Measurements from ENCODE around the gene MTA3.
"Not testable (repeated sequence)": the region's sequence is repeated elsewhere in the genome, so short reads cannot be mapped to it uniquely, and the experiment has no call there.

MTA3 gene

DNA sequence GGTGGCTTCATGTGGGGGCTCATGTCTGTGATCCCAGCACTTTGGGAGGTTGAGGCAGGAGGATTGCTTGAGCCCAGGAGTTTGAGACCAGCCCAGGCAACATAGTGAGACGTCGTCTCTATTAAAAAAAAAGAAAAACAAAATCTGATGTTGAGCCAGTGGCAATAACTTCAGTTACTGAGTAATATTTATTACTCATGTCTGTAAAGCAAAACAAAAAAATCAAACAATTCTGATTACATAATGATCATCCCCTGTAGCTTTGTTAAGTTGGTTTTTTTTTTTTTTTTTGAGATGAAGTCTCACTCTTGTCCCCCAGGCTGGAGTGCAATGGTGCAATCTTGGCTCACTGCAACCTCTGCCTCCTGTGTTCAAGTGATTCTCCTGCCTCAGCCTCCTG lies 73.9 kb downstream of the MTA3 start:
- H3K9me3 Mint-ChIP-seq, CTCF ChIA-PET, H3K27me3 Mint-ChIP-seq, DNase-seq, H3K27ac Mint-ChIP-seq, H3K4me3 Mint-ChIP-seq: not testable (repeated sequence)
- peaks cover 15% of the 10 kb centered on the region for H3K4me1 Mint-ChIP-seq
- H3K36me3 Mint-ChIP-seq: peaks cover 16% of the 10 kb centered on the region

DNA sequence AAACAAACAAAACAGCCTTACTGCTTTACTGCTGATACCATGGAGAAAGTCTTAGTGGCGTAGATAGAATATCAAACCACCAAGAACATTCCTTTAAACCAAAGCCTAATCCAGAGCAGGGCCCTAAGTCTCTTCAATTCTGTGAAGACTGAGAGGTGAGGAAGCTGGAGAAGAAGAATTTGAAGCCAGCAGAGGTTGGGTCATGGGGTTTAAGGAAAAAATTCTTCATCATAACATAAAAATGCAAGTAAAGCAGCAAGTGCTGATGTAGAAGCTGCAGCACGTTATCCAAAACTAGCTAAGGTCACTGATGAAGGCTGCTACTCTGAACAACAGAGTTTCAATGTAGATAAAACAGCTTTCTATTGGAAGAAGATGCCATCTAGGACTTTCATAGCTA lies 77.1 kb downstream of the MTA3 start:
- no peak overlapping the region for H3K4me3 Mint-ChIP-seq
- no peak overlapping the region for H3K27ac Mint-ChIP-seq
- H3K27me3 Mint-ChIP-seq: no peaks in the 10 kb centered on the region
- H3K4me1 Mint-ChIP-seq: peaks cover 25% of the 10 kb centered on the region
- H3K36me3 Mint-ChIP-seq: peaks cover 19% of the 10 kb centered on the region
- no peak for DNase-seq
- CTCF ChIA-PET: no interaction called here
- H3K9me3 Mint-ChIP-seq: no peaks in the 10 kb centered on the region

DNA sequence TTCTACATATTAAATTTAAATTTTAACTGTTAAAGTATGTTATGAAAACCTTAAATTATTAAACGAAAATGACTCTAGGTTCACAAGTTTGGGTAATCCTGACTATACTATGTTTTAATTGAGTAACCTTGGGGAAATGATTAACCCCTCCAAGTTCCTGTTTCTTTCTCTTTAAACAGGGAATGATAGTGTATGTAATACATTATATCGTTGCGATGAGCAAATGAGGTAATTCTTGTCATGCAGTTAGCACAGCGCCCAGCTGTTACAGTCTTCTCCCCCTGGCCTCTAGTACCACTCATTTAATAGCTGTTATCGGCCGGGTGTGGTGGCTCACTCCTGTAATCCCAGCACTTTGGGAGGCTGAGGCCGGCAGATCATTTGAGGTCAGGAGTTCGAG lies 80.4 kb downstream of the MTA3 start:
- Mint-ChIP-seq H3K36me3 (peaks cover 21% of the 10 kb centered on the region), H3K27me3 (no peaks in the 10 kb centered on the region), H3K27ac (no peak overlapping the region), H3K4me1 (peaks cover 50% of the 10 kb centered on the region), H3K4me3 (no peak overlapping the region), H3K9me3 (no peaks in the 10 kb centered on the region)
- DNase-seq: no peak
- CTCF ChIA-PET: no interaction called here

- CTCF ChIA-PET: no interaction called here
- Mint-ChIP-seq H3K27me3 (no peaks in the 10 kb centered on the region), H3K27ac (no peak overlapping the region), H3K4me3 (no peak overlapping the region), H3K9me3 (no peaks in the 10 kb centered on the region), H3K36me3 (peaks cover 16% of the 10 kb centered on the region), H3K4me1 (peaks cover 64% of the 10 kb centered on the region)
- no peak for DNase-seq
Measured at GRCh38 chr2:42651057-42651456, 82.6 kb downstream of the MTA3 start.

DNA sequence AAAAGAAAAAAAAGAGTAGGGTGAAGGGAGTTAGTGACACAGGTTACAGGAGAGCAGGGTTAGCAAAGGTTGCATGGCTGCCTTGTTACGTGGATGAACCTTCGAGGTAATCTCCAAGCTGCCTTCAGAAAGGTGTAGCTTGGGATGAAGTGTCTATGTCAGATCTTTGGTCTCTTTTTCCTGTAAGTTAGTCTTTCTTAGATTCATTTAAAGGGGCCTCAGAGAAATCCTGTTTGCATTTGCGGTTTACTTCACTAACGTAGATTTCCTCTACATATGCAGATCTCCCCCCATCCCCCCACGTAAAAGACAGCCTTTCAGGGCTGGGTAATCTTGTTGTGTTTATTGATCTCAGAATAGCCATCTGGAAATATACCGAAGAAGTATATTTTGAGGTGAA lies 83.7 kb downstream of the MTA3 start:
- no peaks in the 10 kb centered on the region for H3K27me3 Mint-ChIP-seq
- H3K4me3 Mint-ChIP-seq: peak overlapping the region; percentile 42
- peak overlapping the region; percentile 89 for H3K27ac Mint-ChIP-seq
- H3K4me1 Mint-ChIP-seq: peaks cover 64% of the 10 kb centered on the region
- no peaks in the 10 kb centered on the region for H3K9me3 Mint-ChIP-seq
- H3K36me3 Mint-ChIP-seq: peaks cover 13% of the 10 kb centered on the region
- peak; percentile 59 for DNase-seq
- CTCF ChIA-PET: no interaction called here

- CTCF ChIA-PET: interaction anchor here (2.9 kb wide), 1 partner anchor 11 kb away, joined by 15 read pairs; no protein-coding TSS in a partner anchor
- DNase-seq: no peak
- Mint-ChIP-seq H3K27me3 (no peaks in the 10 kb centered on the region), H3K4me3 (no peak overlapping the region), H3K27ac (no peak overlapping the region), H3K36me3 (peaks cover 16% of the 10 kb centered on the region), H3K4me1 (peaks cover 63% of the 10 kb centered on the region), H3K9me3 (no peaks in the 10 kb centered on the region)
Measured at GRCh38 chr2:42653039-42653438, 84.6 kb downstream of the MTA3 start.

DNA sequence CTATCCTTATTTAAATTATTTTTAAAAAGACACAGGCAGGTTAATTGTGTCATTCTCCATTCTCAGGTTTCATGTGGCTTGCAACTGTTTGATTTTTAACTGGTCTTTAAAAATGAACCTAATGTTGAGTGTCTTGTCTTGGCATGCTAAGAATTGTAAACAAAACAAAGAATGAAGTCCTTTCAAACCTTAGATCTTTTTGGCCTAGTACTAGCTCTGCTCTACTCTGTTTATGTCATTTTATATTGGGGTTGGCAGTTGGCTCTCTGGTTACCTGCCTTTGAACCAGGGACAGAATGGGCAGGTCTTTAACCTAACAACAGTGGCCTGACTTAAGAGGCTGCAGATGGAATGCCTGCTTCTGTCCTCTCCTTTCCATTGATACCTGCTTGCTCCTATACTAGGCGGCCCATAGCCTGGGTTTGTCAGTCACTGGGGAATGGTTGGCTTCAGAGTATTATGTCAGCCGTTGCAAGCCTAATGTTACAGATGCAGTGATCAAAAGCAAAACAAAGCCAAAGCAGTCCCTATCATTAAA lies 85.5 kb downstream of the MTA3 start:
- Mint-ChIP-seq H3K27me3 (no peaks in the 10 kb centered on the region), H3K9me3 (no peaks in the 10 kb centered on the region), H3K4me3 (no peak overlapping the region), H3K36me3 (peaks cover 18% of the 10 kb centered on the region), H3K4me1 (peaks cover 56% of the 10 kb centered on the region), H3K27ac (no peak overlapping the region)
- no peak for DNase-seq
- CTCF ChIA-PET: interaction anchor here (0.9 to 2.9 kb wide), 3 partner anchors 10 to 159 kb away, joined by 3 to 15 read pairs (median 3); no protein-coding TSS in a partner anchor

DNA sequence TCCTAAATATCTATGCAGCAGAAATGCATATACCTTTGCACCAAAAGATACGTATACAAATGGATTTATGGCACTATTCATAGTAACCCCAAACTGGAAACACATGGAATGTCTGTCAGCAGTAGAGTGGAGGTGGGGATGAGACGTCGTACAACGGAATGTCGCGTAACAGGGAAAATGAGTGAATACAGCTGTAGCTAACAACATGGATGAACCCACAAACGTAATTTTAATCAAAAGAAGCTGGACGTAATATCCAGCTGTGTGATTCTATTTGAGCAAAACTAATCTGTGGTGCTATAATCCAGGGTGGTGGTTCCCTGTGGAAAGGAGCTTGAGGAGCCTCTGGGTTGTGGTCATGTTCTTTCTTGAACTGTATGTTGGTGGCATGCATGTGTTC lies 89.9 kb downstream of the MTA3 start:
- DNase-seq: no peak
- Mint-ChIP-seq H3K36me3 (peaks cover 14% of the 10 kb centered on the region), H3K9me3 (no peaks in the 10 kb centered on the region), H3K4me3 (no peak overlapping the region), H3K27ac (no peak overlapping the region), H3K4me1 (peaks cover 24% of the 10 kb centered on the region), H3K27me3 (no peaks in the 10 kb centered on the region)
- CTCF ChIA-PET: no interaction called here

GRCh38 chr2:42659609-42660008 lies 91.2 kb downstream of the MTA3 start:
- CTCF ChIA-PET: no interaction called here
- Mint-ChIP-seq H3K4me1 (peaks cover 19% of the 10 kb centered on the region), H3K27me3 (no peaks in the 10 kb centered on the region), H3K9me3 (no peaks in the 10 kb centered on the region), H3K4me3 (no peak overlapping the region), H3K36me3 (peaks cover 14% of the 10 kb centered on the region), H3K27ac (peak overlapping the region; percentile 2)
- DNase-seq: no peak

GRCh38 chr2:42663106-42663780 lies 94.8 kb downstream of the MTA3 start:
- Mint-ChIP-seq H3K36me3 (peaks cover 3% of the 10 kb centered on the region), H3K27me3 (no peaks in the 10 kb centered on the region), H3K4me3 (no peak overlapping the region), H3K9me3 (no peaks in the 10 kb centered on the region), H3K4me1 (peaks cover 11% of the 10 kb centered on the region), H3K27ac (peak overlapping the region; percentile 2)
- DNase-seq: peak; percentile 72
- CTCF ChIA-PET: interaction anchor here (0.6 to 2.7 kb wide), 18 partner anchors 9 to 576 kb away, joined by 3 to 49 read pairs (median 4); no protein-coding TSS in a partner anchor

DNA sequence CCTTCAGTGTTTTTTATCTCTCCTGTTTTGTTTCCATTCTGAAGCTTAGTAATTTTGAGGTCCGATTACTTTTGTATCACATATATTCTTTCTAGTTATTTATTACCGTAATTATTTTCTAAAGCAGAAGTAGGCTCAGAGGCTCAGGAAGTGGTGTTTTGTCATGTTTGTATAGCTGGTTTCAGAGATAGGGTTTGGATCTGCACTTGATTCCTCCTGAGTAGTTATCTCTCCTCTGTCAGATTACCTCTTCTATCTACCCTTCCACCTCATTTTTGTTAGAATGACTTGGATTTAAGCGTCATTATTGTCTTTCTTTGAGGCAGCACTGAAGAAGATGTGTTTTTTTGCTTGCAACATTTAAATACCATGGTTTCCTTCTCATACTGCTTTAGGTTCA lies 95.4 kb downstream of the MTA3 start:
- no peak for DNase-seq
- H3K9me3 Mint-ChIP-seq: no peaks in the 10 kb centered on the region
- peak overlapping the region; percentile 4 for H3K27ac Mint-ChIP-seq
- H3K27me3 Mint-ChIP-seq: no peaks in the 10 kb centered on the region
- H3K36me3 Mint-ChIP-seq: peaks cover 3% of the 10 kb centered on the region
- H3K4me3 Mint-ChIP-seq: no peak overlapping the region
- peaks cover 11% of the 10 kb centered on the region for H3K4me1 Mint-ChIP-seq
- CTCF ChIA-PET: interaction anchor here (0.6 to 2.7 kb wide), 12 partner anchors 10 to 577 kb away, joined by 3 to 49 read pairs (median 4); no protein-coding TSS in a partner anchor

GRCh38 chr2:42673989-42674579 lies 105.7 kb downstream of the MTA3 start:
- Mint-ChIP-seq H3K27ac (no peak overlapping the region), H3K9me3 (no peaks in the 10 kb centered on the region), H3K4me1 (peaks cover 10% of the 10 kb centered on the region), H3K27me3 (no peaks in the 10 kb centered on the region), H3K4me3 (no peak overlapping the region), H3K36me3 (peaks cover 5% of the 10 kb centered on the region)
- DNase-seq: no peak
- CTCF ChIA-PET: interaction anchor here (0.9 kb wide), 1 partner anchor 39 kb away, joined by 3 read pairs; no protein-coding TSS in a partner anchor

DNA sequence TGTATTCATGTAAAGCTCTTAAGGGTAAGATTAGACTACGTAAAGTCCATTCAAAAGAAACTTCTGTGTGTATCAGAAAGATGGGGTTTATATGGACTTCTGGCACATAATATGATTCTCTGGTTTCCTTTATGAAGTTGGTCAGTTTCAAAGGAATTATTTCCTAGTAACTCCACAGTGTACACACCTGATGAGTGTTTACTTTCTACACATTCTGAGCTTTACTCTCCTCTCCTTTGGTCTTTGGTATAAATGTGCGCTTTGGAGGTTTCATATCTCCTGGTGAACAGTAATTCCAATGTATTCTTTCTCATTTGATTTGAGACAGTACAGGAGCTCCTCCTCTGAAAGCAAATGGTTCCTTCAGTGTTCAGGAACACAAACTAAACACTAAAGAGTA lies 107.4 kb downstream of the MTA3 start:
- no peak for DNase-seq
- no peak overlapping the region for H3K27ac Mint-ChIP-seq
- no peaks in the 10 kb centered on the region for H3K4me1 Mint-ChIP-seq
- no peaks in the 10 kb centered on the region for H3K9me3 Mint-ChIP-seq
- peaks cover 7% of the 10 kb centered on the region for H3K36me3 Mint-ChIP-seq
- CTCF ChIA-PET: interaction anchor here (0.9 kb wide), 1 partner anchor 179 kb away, joined by 3 read pairs; no protein-coding TSS in a partner anchor
- H3K27me3 Mint-ChIP-seq: no peaks in the 10 kb centered on the region
- H3K4me3 Mint-ChIP-seq: no peak overlapping the region

- Mint-ChIP-seq H3K4me1 (no peaks in the 10 kb centered on the region), H3K27me3 (no peaks in the 10 kb centered on the region), H3K27ac (no peak overlapping the region), H3K9me3 (no peaks in the 10 kb centered on the region), H3K36me3 (peaks cover 14% of the 10 kb centered on the region), H3K4me3 (no peak overlapping the region)
- CTCF ChIA-PET: no interaction called here
- no peak for DNase-seq
Measured at GRCh38 chr2:42685303-42685702, 116.9 kb downstream of the MTA3 start.

All from activated naive CD4-positive, alpha-beta T cell treated with anti-CD3 and anti-CD28 coated beads, Interleukin-2, amount 10 ng/mL, durations not matched to agents 7 days and 5 days (primary cell).